AG09319 (cell line): Measurements from ENCODE around the gene CMTR1.
"Not testable (repeated sequence)": the region's sequence is repeated elsewhere in the genome, so short reads cannot be mapped to it uniquely, and the experiment has no call there.

Source experiments
- DNase-seq: peaks from one replicate; pipeline ENCODE4 v3.0.0-alpha.2; 2010; ENCODE audit warnings: low read depth; ENCODE audit errors: extremely low read depth
- TF ChIP-seq, protein P1 (sequence below): IDR thresholded peaks from 2 replicates; pipeline ENCODE4 v1.5.1; 2011; ENCODE audit warnings: low read depth, mild to moderate bottlenecking, inconsistent platforms, low read length, moderate library complexity

The CMTR1 gene

DNA sequence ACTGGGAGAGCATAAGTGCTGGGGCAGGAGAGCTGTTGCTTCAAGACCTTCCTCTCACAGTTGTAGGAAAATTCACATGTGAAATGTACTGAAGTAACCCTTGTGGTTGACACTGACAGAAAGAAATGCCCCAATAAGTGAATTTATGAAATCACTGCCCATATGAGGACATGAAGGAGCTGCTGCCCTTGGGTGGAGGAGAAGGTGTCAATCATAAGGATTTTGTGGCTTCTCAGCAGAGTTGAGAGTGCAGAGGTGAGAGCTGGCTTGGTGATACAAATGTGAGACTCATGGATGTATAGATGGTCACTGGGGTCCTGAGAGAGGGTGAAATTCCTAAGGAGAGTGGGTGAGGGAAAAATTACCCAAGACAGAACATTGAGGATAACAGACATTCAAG is 33.9 kb upstream of the CMTR1 start:
- TF ChIP-seq, protein P1, sequence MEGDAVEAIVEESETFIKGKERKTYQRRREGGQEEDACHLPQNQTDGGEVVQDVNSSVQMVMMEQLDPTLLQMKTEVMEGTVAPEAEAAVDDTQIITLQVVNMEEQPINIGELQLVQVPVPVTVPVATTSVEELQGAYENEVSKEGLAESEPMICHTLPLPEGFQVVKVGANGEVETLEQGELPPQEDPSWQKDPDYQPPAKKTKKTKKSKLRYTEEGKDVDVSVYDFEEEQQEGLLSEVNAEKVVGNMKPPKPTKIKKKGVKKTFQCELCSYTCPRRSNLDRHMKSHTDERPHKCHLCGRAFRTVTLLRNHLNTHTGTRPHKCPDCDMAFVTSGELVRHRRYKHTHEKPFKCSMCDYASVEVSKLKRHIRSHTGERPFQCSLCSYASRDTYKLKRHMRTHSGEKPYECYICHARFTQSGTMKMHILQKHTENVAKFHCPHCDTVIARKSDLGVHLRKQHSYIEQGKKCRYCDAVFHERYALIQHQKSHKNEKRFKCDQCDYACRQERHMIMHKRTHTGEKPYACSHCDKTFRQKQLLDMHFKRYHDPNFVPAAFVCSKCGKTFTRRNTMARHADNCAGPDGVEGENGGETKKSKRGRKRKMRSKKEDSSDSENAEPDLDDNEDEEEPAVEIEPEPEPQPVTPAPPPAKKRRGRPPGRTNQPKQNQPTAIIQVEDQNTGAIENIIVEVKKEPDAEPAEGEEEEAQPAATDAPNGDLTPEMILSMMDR: no peak
- no peak for DNase-seq

DNA sequence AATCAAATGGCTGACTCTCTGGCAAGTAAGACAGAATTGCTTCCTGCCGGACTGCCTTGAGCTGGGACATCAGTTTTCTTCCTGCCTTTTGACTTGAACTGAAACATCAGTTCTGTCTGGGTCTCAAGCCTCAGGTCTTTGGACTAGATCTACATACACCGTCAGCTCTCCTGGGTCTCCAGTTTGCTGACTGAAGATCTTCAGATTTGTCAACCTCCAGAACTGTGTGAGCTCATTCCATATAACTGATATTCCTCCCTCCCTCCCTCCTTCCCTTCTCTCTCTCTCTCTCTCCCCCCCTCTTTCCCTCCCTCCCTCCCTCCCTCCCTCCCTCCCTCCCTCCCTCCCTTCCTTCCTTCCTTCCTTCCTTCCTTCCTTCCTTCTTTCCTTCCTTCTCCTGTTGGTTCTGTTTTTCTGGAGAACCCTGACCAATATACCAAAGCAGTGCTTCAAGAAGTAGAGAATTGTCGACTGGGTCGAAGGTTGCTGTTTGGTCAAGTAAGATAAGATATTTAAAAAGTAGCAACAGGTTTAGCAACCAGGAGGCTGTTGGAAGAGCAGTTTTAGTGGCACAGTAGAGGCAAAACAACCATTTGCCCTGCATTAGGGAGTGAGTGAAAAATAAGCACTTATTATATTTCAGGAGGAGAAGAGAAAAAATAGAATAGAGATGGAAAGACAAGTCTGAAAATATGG is 33.1 kb upstream of the CMTR1 start:
- TF ChIP-seq, protein P1: no peak
- no peak for DNase-seq

DNA sequence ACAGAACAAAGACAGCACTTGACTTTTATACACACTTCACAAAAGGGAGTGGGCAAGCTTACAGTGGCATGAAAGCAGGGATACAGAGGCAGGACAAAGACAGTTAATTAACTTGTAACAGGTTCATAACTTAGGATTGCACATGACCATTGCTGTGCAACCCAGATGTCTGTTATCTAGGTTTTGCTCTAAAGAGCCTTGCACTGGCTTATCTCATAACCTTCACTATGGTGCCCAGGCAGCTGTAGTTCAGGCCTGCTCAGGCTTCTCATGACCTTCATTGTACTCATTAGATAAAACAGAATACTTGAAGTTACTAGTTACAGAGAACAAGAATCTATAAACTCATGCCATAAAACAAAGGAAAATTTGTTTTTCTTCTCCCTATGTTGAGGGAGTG is 31.4 kb upstream of the CMTR1 start:
- not testable (repeated sequence) for DNase-seq

DNA sequence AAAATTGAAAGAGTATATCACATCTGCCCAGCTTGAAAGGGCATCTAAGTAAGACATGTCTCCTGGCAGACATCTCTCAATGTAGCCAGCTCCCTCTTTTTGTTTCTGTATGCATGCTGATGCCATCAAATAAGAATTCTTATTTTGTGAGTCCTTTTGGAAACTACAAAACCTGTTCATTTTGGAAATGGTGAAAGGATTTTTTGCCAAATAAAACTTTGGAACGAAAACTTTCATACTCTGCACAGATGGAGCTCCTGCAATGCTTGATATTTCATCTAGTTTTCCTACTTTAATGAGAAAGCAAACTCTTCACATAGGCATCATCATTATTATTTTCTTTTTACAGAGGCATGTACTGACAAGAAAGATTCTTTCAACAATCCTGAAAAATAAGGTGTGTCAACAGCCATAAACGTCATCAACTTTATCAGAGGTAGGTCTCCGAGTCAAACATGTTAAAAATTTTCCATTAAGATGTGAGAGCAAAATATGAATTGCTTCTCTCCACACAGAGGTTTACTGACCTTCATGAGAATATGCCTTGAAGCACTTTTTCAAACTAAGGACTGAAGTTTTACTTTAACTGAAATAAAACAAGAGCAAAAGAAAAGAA is 26.2 kb upstream of the CMTR1 start:
- TF ChIP-seq, protein P1: no peak
- no peak for DNase-seq

DNA sequence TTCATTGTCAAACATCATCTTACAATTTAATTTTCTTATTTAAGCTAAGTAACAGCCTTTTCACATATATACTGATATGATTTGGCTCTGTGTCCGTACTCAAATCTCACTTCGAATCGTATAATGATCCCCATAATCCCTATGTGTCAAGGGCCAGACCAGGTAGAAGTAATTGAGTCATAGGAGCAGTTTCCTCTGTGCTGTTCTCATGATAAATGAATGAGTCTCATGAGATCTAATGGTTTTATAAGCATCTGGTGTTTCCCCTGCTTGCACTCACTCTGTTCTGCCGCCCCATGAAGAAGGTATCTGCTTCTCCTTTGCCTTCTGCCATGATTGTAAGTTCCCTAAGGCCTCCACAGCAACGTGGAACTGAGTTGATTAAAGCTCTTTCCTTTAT is 25.1 kb upstream of the CMTR1 start:
- TF ChIP-seq, protein P1: no peak
- DNase-seq: no peak

DNA sequence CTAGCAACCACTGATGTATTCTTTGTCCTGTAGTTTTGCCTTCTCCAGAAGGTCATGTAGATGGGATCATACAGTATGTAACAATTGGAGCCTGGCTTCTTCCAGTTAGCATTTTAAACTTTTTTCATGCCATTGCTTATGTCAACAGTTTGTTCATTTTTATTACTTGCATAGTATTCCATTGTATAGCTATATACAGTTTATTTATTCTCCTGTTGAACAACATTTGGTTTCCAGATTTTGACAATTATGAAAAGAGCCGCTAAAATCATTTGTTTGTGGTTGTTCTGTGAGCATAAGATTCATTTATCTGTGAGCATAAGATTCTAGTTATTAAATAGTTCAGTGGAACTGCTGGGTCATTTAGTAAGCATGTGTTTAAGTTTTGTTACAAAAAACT is 23.5 kb upstream of the CMTR1 start:
- DNase-seq: no peak
- TF ChIP-seq, protein P1: no peak

DNA sequence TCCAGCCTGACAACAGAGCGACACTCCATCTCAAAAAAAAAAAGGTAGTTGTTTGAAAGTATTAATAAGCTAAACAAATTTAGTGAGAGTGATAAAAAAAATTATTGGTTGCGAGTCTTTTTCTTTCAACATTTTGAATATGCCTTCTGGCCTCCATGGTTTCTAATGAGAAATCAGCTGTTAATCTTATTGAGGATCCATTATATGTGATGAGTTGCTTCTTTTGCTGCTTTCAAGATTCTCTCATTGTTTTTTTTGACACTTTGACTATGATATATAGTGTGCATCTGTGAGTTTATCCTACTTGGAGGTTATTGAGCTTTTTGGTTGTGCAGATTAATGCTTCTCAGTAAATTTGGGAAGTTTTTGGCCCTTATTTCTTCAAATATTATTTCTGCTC is 15.6 kb upstream of the CMTR1 start:
- DNase-seq: no peak
- TF ChIP-seq, protein P1: no peak

DNA sequence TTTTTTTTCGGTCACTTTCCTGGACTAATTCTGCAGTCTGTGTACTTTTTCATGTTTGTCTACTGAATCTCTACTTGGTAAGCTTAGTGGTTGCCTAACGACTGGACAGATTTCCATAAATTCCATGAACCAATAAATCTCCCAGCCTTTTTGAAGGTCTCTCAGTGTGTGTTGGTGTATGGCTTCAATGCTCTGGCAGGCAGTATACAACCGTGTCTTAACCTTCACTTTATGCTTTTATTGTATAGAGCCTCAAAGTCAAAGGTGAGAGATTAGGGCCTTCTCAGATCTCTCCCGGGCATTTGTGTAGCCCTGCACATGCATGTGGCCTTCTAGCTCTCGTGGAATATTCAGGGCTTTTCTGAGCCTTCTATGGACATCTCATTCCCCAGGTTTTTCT is 14.3 kb upstream of the CMTR1 start:
- no peak for DNase-seq
- TF ChIP-seq, protein P1: no peak
